Measurements from ENCODE around the gene TAF3. TPM values are rescaled to one million over a fixed set of nuclear protein-coding genes. Genes with fewer than 3 reads are reported as not detected.

Gene TAF3
- total RNA-seq, 1 donor from 2014 or later: 8.5 TPM

DNA sequence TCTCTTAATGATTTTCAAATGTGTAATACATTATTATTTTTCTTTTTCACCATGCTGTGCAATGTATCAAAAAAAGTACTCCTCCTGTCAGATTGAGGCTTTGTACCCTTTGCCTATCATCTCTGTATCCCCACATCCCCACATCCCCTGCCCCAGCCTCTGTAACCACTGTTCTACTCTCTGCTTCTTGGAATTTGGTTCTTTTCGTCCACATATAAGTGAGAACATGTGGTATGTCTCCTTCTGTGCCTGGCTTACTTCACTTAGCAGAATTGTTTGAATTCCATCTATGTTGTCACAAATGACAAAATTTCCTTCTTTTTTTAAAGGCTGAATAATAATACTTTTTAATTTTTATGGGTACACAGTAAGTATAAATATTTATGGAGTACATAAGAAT is 13.8 kb downstream of the TAF3 start:
- H3K27me3 ChIP-seq: no peaks in the 10 kb centered on the region
- no peak overlapping the region for H3K27ac ChIP-seq
- no peaks in the 10 kb centered on the region for H3K4me1 ChIP-seq
- no peaks in the 10 kb centered on the region for H3K36me3 ChIP-seq
- no peak overlapping the region for H3K4me3 ChIP-seq
- TF ChIP-seq CTCF (IDR thresholded peaks at IDR 0.05): no peak
- intact Hi-C loops (cut with DNase I): no loop called here
- DNase-seq (ENCODE audit: low spot score in 2 of 2): no peak
- no peaks in the 10 kb centered on the region for H3K9me3 ChIP-seq

GRCh38 chr10:7833210-7833609 is 14.9 kb downstream of the TAF3 start:
- Histone ChIP-seq H3K9me3 (no peaks in the 10 kb centered on the region), H3K4me3 (no peak overlapping the region), H3K27me3 (no peaks in the 10 kb centered on the region), H3K36me3 (no peaks in the 10 kb centered on the region), H3K4me1 (no peaks in the 10 kb centered on the region), H3K27ac (no peak overlapping the region)
- no peak for DNase-seq (ENCODE audit: low spot score in 2 of 2)
- intact Hi-C loops (cut with DNase I): no loop called here
- TF ChIP-seq CTCF (IDR thresholded peaks at IDR 0.05): no peak

GRCh38 chr10:7834262-7834661 is 16.0 kb downstream of the TAF3 start:
- Histone ChIP-seq H3K27me3 (no peaks in the 10 kb centered on the region), H3K27ac (no peak overlapping the region), H3K4me3 (no peak overlapping the region), H3K9me3 (no peaks in the 10 kb centered on the region), H3K4me1 (no peaks in the 10 kb centered on the region), H3K36me3 (no peaks in the 10 kb centered on the region)
- no peak for DNase-seq (ENCODE audit: low spot score in 2 of 2)
- no peak for TF ChIP-seq CTCF (IDR thresholded peaks at IDR 0.05)
- intact Hi-C loops (cut with DNase I): no loop called here

- Histone ChIP-seq H3K36me3 (peaks cover 0 to 6% of the 10 kb centered on the region in 2 donors), H3K27ac (no peak overlapping the region), H3K27me3 (no peaks in the 10 kb centered on the region), H3K4me1 (no peaks in the 10 kb centered on the region), H3K9me3 (no peaks in the 10 kb centered on the region), H3K4me3 (no peak overlapping the region)
- TF ChIP-seq CTCF (IDR thresholded peaks at IDR 0.05): no peak
- no peak for DNase-seq (ENCODE audit: low spot score in 2 of 2)
- intact Hi-C loops (cut with DNase I): no loop called here
Observed at GRCh38 chr10:7836571-7836970, 18.3 kb downstream of the TAF3 start.

DNA sequence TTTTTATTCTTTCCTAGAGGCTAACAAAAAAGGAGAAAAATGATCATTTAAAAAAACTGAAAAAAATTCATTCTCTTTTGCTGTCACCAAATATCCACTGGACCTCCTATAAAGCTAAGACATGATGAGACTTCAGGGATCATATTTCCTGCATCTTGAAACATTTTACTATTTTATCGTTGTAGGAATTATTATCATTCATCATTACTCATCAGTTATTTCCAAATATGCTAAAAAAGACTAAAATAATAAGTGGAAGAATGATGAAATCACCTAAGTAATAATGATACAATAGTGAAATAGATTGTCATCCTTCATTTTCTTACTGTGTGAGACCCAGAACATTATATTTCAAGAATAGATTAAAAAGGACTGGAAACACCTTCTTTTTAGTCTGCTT is 28.3 kb downstream of the TAF3 start:
- H3K27ac ChIP-seq: no peak overlapping the region
- DNase-seq (ENCODE audit: low spot score in 2 of 2): no peak
- H3K4me1 ChIP-seq: no peaks in the 10 kb centered on the region
- H3K27me3 ChIP-seq: no peaks in the 10 kb centered on the region
- no peaks in the 10 kb centered on the region for H3K36me3 ChIP-seq
- H3K9me3 ChIP-seq: no peaks in the 10 kb centered on the region
- no peak for TF ChIP-seq CTCF (IDR thresholded peaks at IDR 0.05)
- intact Hi-C loops (cut with DNase I): no loop called here
- no peak overlapping the region for H3K4me3 ChIP-seq

- no peak for DNase-seq (ENCODE audit: low spot score in 2 of 2)
- Histone ChIP-seq H3K9me3 (no peaks in the 10 kb centered on the region), H3K27ac (no peak overlapping the region), H3K36me3 (no peaks in the 10 kb centered on the region), H3K4me1 (no peaks in the 10 kb centered on the region), H3K4me3 (no peak overlapping the region), H3K27me3 (no peaks in the 10 kb centered on the region)
- no peak for TF ChIP-seq CTCF (IDR thresholded peaks at IDR 0.05)
- intact Hi-C loops (cut with DNase I): no loop called here
Observed at GRCh38 chr10:7853226-7853842, 35.0 kb downstream of the TAF3 start.

Data from ascending aorta (tissue), 2 donors.